SK-N-MC (cell line): Measurements from ENCODE around the gene KCNT1.

Experiments
- EZH2 ChIP-seq: fragments of 200-600 bp; sonication (generic); IDR thresholded peaks from one replicate; pipeline ENCODE4 v1.6.1; 2017; ENCODE audit warnings: antibody characterized with exemption
- POLR2AphosphoS5 ChIP-seq: IDR thresholded peaks from 2 replicates; pipeline ENCODE4 v1.6.1; 2012; ENCODE audit warnings: mild to moderate bottlenecking, low read depth, low read length, borderline replicate concordance

- TF ChIP-seq EZH2 (no peak), POLR2AphosphoS5 (no peak)
Measured at GRCh38 chr9:135775911-135776310, 73.9 kb downstream of the KCNT1 start.
